ENCODE results near the gene KAZALD1.

Gene KAZALD1

DNA sequence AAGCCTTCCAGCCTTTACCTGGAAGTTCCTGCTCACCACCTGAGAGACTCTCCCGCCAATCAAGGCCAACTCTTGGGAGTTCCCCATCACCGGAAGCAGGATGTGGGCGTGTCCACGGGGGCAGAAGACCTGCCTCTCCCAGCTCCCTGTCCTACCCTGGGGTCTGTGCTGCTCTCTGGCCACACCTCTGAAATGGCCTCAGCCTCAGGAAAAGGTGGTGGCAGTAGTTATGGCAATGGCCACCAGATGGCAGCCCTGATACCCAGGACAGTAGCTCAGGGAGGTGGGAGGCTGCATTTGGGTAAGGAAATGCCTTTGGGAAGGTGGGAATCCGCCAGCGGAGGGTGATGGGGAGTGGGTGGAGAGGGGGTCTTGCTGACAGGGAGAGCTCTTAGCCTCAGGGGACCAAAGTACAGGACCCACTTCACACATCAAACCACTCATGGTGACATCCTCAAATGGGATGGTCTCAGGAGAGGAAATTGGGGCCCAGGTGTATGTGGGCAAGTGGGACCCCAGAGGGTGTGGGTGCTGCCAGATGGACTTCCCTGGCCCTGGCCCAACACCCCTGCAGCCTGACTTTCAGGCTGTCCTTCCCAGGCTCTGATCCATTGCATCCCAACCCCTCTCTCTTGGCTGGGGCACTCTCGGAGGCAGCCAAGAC lies 33.9 kb downstream of the KAZALD1 start:
- DNase-seq = peak; percentile 75

DNA sequence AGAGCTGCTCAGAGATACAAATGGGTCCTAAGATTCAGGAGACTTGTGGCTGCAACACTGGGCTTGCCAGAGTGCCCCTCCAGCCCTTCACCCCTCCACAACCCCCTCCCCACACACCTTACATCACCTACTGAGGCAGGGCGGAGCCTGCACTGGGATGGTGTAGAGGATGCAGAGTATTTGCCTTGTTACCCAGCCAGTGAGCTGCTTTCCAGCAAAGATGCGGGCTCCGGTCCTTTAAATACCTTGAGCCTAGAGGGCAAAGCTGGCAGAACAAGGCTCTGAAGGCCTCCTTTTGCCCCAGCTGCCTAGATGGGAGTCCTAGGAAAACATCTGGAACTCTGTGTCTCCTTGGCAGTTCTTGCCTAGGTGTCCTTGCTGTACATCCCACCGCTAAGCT lies 34.6 kb downstream of the KAZALD1 start:
- no peak for DNase-seq

GRCh38 chr10:101097881-101098280 lies 36.1 kb downstream of the KAZALD1 start:
- no peak for DNase-seq

GRCh38 chr10:101099901-101100300 lies 38.1 kb downstream of the KAZALD1 start:
- no peak for DNase-seq

- no peak for DNase-seq
Measured at GRCh38 chr10:101101372-101101881, 39.6 kb downstream of the KAZALD1 start.

DNA sequence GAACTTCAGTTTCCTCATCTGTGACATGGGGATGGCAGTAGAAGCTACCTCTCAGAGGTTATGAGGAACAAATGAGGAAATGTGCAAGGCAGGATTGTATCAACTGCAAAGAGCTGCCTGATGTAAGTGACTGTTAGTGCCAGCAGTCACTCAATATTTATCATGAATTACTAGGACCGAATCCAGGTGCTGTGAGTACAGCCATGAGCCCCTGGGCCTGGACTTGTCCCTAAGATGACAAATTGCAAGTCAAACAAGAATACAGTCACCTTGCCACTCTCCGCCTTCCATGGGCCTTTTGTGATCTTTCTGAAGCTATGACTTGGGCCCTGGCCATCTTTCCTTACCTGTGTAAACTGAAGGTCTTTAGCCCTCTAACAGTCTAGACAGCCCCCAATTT lies 41.6 kb downstream of the KAZALD1 start:
- DNase-seq = no peak

DNA sequence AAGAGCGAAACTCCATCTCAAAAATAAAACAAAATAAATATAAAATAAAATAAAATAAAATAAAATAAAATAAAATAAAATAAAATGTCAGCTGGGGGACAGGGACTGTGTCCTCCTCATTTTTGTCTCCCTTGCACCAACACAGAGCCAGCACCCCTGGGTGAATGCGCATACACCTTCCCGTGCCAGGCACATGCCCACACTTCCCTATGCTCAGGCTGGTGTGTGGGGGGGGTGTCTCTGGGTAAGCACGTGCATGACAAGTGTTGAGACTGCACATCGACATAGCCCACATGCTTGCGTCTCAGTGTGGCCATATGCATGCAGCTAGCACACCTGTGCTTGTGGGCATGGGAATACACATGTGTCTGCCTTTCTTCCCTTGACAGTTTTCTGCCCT lies 44.6 kb downstream of the KAZALD1 start:
- no peak for DNase-seq

GRCh38 chr10:101107771-101108170 lies 46.0 kb downstream of the KAZALD1 start:
- no peak for DNase-seq

- no peak for DNase-seq
Measured at GRCh38 chr10:101110856-101111523, 49.2 kb downstream of the KAZALD1 start.

DNA sequence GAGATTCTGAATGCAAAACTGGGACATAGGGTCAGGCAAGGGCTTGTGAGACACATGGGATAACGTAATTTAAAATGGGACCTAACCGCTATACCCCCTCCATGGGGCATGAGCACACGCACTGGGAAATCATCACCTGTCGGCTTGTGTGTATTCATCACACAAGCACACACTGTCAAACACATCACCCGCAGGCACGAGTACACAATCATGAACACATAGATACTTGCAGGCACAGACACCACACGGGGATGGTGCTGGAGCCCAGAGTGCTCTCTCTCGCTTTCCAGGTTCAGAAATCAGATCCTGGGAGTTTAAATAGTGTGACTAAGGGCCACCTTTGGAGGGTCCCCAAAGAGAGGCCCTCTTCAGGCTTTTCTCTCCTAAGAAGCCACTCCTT lies 49.8 kb downstream of the KAZALD1 start:
- DNase-seq = no peak

DNA sequence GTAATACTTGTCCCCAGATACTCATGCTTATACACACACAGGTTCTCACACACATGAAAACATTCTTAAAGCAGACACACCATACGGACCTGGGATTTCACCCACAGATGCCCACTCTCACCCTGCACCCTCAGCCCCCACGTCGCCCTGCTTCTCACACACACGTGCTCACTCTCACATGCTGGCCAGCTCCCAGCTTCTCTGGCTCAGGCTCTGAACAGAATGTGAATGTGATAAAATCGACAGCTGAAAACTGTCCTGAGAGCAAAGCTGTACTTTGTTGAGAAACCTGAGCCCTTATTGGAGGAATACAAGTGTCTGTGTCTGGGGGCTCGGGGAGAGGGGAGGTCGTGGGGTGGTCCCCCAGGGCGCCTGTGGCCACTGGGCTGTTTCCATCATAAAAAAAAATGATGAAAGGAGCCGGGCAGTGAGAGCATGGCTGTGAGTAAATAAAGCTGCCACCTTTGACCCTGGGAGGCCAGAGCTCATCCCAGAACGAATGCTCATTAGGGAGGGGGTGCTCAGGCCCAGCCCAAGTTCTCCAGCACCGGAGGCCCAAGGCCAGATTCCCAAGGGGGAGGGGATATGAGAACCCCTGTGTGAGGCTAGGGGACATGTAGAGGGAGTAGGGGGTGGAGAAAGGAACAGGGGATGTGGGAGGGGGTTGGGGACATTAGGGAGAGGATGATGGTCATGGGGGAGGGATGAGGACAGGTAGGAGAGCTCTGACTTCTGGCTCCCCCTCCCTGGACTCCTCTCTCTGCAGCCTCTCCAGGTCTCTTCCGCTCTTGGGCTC lies 51.2 kb downstream of the KAZALD1 start:
- no peak for DNase-seq

DNA sequence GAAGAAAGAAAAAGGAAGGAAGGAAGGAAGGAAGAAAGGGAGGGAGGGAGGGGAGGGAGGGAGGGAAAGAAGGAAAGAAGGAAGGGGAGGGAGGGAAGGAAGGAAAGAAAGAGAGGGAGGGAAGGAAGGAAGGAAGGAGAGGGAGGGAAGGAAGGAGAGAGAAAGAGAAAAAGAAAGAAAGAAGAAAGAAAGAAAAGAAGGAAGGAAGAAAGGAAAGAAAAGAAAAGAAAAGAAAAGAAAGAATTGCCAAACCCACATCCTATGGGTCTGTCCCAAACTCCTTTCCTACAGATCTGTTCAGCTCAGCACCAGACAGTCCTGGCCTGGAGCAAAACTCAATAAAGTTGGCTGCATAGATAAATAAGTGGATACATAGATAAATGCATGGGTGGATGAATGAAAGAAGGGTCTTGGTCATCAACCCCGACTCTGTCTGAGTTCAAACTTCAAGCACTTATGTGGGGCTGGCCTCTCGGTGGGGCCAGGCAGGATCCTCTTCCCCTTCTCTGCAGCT lies 52.2 kb downstream of the KAZALD1 start:
- no peak for DNase-seq

DNA sequence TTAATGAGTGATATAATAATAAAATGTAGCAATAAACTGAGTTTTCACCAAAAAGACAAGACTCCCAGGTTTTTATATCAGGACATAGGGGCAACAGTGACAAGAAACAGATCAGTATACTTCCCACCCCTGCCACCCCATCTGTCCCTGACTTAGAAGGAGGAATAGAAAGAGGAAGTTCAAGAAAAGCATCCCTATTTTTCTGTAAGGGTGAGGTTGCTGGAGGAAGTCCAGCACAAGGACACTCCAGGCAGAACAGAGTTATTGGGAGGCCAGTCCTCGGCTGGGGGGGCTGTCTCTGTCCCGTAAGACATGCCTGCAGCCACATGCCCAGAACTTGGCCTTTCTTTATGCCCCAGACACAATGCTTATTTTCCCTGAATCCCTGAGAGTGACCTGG lies 52.9 kb downstream of the KAZALD1 start:
- DNase-seq = no peak

All from stimulated activated CD4-positive, alpha-beta T cell treated with anti-CD3 and anti-CD28 coated beads, Interleukin-1b, Interleukin-23, amount 100 ng/mL, for 48 hours (primary cell).